SH-SY5Y (cell line): ENCODE data around the gene CEP85.

Experiments
- GATA2 ChIP-seq: IDR thresholded peaks from 2 replicates; pipeline ENCODE4 v1.6.1; 2011; ENCODE audit warnings: mild to moderate bottlenecking, low read depth, low read length
- GATA3 ChIP-seq: IDR thresholded peaks from 2 replicates; pipeline ENCODE4 v1.6.1; 2011; ENCODE audit warnings: low read depth, mild to moderate bottlenecking, low read length, moderate library complexity

CEP85 gene

DNA sequence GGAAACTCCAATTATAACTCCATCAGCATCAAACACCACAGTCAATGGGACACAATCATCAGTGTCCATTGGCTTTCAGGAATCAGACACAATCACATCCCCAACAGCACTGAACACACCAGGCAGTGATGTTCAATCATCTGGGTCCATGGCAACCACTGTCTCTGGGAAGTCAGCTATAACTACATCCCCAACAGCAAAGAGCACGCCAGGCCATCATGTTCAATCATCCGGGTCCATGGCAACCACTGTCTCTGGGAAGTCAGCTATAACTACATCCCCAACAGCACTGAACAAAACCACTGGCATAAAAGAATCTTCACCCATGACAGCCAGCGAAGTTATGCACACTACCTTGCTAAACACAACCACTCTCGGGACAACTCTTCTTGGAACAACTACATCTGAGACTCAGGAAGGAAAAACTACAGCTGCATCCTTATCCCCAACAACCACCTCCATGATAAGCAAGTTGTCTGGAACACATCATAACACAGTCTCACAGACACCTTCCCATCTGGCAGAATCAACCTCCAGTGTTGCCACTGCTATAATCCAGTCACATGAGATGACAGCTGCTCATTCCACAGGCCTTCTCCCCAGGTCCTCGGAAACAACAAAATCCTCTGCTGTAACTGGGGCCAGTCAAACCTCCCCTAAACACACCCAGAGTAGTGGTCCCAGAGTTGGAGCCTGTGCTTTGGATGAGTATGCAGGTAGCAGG is 23.7 kb upstream of the CEP85 start:
- TF ChIP-seq GATA2 (no peak), GATA3 (no peak)

DNA sequence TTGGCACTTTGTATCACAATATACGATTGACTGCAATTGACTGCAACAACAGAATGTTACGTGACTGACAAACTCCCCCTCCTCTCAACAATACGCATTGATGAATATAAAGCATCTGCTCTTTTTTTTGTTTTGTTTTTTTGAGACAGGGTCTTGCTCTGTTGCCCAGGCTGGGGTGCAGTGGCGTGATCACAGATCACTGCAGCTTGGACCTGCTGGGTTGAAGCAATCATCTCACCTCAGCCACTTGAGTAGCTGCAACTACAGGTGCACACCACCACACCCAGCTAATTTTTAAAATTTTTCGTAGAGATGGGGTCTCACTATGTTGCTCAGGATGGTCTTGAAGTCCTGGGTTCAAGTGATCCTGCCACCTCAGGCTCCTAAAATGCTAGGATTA is 21.3 kb upstream of the CEP85 start:
- TF ChIP-seq GATA3 (no peak), GATA2 (no peak)

DNA sequence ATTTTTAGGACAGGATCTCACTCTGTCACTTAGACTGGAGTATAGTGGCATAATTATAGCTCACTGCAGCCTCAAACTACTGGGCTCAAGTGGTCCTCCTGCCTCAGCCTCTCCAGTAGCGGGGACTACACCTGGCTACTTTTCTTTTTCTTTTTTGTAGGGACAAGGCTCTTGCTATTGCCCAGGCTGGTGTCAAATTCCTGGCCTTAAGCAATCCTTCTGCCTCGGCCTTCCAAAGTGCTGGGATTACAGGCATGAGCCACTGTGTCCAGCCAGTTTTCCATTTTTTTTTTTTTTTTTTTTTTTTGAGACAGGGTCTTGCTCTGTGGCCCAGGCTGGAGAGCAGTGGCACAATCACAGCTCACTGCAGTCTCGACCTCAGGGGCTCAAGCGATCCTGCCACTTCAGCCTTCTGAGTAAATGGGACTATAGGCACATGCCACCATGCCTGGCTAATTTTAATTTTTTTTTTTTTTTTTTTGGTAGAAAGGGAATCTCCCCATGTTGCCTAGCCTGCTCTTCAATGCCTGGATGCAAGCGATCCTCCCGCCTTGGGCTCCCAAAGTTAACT is 20.6 kb upstream of the CEP85 start:
- no peak for TF ChIP-seq GATA2
- no peak for TF ChIP-seq GATA3

DNA sequence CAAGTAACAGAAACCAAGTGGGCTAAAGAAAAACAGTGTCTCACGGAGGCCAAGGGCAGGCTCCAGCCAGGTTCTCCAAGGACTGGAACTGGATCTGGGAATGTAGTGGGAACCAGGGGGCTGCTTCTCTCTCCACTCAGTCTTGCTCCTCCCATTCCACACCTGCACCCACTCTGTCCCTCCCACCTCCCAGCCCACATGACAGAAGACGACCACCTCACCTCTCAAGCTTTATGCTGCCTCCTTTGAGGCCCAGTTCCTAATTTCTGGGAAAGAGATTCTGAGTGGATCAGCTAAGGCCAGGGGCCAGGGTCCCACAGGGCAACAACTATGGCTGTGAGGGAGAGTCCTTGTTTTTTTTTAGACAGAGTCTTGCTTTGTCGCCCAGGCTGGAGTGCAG is 18.8 kb upstream of the CEP85 start:
- TF ChIP-seq GATA2, result no peak
- no peak for TF ChIP-seq GATA3

DNA sequence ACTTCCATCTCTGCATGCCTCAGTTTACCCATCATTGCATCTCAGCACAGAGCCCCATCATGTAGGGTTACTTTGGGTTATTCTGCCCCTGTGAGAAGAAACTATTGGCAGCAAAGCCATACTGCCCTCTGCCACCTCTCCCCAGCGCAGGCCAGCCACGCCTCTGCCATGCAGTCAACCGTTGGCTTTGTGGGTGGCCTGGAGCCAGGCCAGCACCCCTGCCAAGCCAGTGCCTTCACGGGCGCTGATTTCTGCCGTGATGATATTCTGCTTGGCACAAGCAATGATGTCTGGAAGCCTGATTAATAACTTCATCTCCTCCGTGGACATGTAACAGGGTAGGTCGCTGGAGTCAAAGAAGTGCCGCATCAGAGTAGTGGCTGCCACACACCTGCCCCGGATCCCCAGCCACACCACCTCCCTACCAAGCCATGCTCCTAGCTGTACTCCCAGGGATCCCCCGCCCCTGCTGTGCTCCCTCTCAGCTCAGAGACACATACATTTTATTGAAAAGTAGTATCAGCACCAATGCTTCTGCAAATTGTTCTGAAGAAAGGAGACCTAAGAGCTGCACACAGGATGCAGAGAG is 15.0 kb upstream of the CEP85 start:
- TF ChIP-seq GATA3 (no peak), GATA2 (no peak)

DNA sequence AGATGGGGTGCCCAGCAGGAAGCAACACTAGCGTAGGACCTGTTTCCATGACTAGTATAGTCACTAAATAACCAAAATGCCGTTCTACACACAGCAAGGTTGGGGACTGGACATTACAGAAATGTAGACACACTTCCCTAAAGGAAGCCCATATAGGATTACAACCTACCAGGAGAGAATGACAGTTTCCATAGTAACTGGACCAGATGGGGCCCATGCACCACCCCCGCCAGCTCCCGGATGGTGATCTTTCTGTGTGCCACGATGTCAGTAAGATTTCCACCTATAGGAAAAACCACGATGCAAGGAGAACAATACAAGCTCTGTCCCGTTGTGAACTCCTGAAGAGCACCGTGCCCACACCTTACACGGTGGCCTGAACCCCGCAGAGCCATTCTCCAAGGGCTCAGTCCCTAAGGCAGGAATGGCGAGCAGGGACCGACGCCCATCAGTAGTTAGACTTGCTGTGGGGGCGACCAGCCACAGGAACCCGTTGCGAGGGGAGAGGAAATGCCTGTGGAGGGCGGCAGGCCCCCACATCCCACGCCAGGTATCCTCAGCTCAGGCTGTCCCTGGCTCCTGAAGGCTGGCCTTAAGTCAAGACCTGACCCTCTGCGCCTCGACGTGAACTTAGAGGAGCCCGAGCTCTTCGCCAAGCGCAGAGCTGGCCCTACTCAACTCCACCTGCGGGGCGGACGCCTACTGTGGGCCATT is 13.6 kb upstream of the CEP85 start:
- TF ChIP-seq GATA3 (no peak), GATA2 (no peak)

DNA sequence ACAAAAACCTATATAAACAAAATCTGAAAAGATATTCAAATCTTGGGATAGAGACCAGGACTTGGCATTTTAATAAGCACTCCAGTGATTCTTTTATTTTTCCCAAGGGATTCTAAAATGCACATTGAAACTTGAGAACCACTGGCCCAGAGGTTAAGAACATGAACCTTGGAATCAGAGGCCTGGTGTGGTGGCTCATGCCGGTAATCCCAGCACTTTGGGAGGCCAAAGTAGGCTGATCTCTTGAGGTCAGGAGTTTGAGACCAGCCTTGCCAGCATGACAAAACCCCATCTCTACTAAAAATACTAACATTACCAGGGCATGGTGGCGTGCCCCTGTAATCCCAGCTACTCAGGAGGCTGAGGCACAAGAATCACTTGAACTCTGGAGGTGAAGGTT is 12.9 kb upstream of the CEP85 start:
- TF ChIP-seq GATA2 (no peak), GATA3 (no peak)

DNA sequence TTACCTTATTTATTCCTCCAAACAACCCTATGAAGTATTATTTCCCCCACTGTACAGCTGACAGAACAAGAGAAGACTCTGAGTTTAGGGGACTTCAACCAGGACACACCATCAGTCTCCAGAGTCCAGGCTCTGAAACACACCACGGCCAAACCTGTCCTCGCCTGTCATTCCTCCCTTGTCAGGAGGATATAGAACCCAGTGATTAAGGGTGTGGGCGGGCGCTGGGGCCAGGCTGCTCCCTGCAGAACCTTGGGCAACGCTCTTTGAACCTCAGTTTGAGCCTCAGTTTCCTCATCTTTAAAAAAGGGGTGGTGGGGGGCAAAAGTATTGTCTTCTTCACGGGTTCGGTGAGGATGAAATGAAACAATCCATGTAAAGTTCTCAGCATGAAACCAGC is 9.4 kb upstream of the CEP85 start:
- no peak for TF ChIP-seq GATA3

DNA sequence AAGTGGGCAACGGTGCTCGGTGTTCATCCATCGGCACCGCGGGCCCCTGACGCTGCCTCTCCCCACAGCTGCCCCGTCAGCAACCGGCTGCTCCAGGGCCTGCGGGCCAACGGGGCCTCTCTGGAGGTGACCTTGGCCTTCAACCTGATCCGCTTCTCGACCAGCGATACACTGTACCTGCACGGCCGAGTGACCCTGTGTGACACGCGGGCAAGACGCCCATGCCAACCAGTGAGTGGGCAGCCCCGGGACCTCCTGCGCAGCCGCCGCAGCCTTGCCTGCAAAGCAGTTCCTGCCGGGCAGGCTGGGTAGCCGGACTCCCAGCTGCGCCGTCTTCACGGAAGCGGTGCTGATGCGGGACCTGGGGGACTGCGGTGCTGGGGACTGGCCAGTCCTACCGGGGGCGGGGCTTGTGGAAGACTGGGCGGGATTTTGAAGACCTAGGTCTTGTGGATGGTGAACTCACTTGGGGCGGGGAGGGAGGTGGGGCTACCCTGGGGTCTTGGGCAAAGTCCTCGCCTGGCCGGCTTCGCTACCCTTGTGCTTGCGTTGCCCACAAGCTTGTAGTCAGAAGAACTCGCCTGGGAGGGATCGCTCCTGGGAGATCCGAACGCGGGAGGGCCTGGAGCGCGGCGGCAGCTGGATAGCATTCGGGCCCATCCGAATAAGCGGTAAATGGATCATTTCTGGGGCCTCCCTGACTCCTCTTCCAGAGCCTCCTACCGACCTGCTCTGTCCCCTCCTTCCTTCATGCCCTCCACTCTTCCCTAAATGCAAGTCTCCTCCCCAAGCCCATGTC is 8.8 kb upstream of the CEP85 start:
- no peak for TF ChIP-seq GATA3
- TF ChIP-seq GATA2, result no peak

DNA sequence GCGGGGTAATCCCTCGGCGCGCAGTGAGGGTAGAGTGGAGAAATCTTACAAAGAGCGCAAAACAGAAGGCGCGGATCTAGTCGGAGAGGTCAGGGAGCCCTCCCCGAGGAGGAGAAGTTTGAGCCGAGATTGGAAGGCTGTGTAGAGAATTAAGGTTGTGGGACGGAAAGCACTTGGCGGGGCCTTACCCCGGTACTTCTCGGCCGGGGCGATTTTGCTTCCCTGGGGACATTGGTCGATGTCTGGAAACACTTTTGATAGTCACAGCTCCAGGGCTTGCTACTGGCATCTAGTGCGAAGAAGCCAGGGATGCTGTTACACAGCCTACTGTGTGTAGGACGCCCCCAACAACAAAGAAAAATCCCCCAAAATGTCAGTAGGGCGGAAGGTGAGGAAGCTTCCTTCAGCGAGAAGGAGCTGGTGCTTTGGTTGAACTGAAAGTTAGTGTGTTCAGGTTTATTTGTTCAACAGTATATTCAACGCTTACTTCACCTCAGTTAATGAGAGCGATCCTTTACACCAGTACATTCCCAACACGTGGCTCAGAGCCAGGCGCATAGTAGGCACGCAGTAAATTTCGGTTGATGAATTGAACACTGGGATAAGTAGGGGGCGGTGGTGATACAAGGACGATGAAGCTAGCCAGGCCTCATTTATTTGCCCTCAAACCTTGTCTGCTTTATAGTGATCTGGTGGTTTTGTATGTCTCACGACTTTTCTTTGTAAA is 807 bp downstream of the CEP85 start:
- TF ChIP-seq GATA2, result no peak

DNA sequence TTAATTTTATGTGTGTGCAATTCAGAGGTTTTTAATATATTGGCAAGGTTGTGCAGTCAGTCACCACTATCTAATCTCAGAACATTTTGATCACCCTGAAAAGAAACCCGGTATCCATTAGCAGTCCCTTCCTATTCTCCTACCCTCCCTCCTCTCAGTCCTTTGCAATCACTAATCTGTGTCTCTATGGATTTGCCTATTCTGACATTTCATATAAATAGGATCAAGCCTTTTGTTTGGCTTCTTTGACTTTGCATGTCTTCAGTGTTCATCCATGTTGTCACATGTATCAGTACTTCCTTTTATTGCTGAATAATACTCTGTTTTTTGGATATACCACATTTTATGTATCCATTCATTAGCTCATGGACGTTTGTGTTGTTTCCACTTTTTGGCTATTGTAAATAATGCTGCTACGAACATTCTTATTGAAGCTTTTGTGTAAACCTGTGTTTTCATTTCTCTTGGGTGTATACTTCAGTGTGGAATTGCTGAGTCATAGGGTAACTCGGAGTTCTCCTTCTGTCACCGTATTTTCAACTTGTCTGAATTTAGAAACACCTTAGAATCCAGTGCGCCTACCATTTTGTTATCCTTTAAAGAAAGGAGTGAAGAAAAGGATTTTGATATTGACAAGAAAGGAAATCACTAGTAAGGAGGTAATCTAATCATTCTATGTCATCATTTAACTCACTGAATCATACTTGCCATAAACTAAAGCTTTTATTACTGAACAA is 3.4 kb downstream of the CEP85 start:
- TF ChIP-seq GATA3, result no peak
- no peak for TF ChIP-seq GATA2

DNA sequence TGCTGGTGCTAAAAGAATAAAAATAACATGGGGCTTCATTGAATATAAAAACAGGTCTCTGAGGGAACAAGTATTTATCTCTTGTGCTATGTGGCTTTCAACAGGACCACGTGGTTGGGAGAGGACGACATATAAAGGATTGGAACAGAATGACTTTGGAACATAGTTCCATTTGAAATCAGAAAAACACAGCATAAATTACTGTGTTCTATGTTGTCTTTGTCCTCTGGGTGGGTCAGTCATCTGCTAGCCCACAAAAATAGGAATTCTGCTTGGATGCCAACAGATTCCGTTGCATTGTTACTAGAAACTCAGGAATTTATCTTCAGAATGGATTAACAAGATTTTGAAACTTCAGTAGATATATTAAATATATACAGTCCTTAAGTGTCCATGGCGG is 5.9 kb downstream of the CEP85 start:
- TF ChIP-seq GATA2 (no peak), GATA3 (no peak)

DNA sequence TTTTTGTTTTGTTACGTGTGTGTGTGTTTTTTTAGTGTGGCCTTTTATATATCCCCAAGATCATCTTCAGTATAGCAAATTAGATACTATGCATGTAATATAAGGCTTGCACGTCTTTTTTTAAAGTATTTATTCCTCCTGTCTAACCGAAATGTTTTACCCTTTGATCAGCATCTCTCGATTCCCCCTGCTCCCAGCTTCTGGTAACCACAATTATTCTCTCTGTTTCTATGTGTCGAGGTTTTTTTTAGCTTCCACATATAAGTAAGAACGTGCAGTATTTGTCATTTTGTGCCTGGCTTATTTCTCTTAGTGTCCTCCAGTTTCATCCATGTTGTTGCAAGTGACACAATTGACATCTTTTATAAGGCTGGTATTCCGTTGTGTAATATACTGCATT is 18.7 kb downstream of the CEP85 start:
- TF ChIP-seq GATA2 (no peak), GATA3 (no peak)
